Measurements from ENCODE around the gene PARP9. TPM values are rescaled to one million over a fixed set of nuclear protein-coding genes. Genes with fewer than 3 reads are reported as not detected.
A peak's percentile ranks its signal among the peaks of the same experiment; 100 is the strongest.
"Not testable (repeated sequence)": the region's sequence is repeated elsewhere in the genome, so short reads cannot be mapped to it uniquely, and the experiment has no call there.

Gene PARP9
- total RNA-seq, 2 donors from 2014 or later = 16.8 to 27.0 TPM

DNA sequence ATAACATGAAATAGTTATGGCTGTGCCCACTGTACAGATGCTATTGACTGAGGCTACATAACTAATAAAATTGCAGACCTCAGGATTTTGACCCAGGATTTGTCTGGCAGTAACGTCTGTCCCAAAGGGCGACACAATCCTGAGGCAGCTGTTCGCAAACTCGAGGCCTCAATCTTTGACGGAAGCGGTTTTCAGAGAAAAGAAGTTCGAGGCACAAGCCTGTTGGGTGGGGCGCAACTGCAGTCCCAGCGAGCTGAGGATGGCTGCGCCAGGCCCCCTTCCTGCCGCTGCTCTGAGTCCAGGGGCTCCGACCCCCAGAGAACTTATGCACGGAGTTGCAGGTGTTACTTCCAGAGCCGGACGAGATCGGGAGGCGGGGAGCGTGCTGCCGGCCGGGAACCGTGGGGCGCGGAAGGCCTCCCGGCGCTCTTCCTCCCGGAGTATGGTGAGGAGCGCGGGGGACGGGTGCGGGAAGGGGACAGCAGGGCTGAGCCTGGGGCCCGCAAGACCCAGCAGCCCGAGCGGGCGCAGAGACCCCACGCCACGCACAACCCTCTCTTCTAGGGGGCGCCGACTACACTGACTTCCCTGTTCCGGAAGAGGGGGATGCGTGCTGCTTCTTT, 13.4 kb upstream of the PARP9 start, which contains the start of gene PARP15:
Gene PARP15 (plus strand): TSS at position 242 of the 623 bp plus-strand sequence. CDS start 18 bp downstream, at position 260.
- ATAC-seq (peak; percentile 56 to 65), DNase-seq (peak; percentile 28)
- intact Hi-C loops (cut with DNase I) = no loop called here

DNA sequence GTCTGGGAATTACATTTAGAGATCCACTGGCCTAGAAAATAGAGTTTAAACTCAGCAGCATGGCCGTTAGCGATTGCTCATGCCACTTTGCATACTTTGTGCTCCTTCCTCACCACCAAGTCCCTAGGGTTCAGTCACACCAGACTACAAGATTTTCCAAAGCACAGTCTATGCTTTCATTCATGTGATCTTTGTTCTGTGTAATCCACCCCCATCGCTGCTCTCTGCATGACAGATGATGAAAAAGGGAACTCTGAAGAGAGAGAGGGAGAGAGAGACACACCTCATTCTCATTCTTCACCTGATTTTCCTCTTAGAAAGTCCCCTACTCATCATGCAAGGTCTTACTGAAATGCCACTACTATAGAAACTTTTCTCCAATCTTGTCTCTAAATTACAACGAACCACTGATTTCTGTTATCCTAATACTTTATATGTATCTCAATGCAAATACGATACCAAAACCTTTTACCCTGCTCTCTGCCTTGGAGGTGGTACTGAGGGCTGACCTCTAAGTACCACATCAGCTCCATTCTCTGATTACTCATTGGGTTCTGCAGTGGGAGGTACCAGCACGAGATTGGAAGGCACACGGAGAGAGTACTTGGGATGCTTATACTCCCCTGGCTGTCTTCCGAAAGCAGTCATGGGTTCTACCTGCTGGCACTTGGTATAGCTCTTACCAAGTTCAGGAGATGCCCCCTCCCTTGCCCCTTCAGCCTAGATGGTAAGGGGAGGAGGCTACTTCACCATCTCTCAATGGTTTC, 12.3 kb upstream of the PARP9 start:
- ATAC-seq = no peak
- intact Hi-C loops (cut with DNase I) = no loop called here
- no peak for DNase-seq

DNA sequence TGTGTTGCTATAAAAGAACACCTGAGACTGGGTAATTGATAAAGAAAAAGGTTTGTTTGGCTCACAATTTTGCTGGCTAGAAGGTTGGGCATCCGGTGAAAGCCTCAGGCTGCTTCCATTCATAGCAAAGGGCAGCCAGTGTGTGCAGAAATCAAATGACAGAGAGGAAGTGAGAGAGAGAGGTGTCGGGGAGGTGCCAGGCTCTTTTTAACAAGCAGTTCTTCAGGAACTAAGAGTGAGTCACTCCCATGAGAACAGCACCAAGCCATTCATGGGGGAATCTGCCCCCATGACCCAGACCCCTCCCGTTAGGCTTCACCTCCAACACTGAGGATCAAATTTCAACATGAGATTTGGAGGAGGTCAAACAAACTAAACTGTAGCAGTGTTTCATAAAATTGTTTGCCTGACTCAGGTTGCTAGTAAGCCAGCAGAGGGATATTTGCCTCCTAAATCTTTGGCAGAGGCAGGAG, 8.9 kb upstream of the PARP9 start:
- DNase-seq (peak; percentile 24), ATAC-seq (peak; percentile 25 to 84)
- intact Hi-C loops (cut with DNase I) = no loop called here

DNA sequence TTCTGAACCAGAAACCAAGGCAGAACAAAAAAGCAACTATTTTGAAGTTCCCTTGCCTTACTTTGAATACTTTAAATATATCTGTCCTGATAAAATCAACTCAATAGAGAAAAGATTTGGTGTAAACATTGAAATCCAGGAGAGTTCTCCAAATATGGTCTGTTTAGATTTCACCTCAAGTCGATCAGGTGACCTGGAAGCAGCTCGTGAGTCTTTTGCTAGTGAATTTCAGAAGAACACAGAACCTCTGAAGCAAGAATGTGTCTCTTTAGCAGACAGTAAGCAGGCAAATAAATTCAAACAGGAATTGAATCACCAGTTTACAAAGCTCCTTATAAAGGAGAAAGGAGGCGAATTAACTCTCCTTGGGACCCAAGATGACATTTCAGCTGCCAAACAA, 4.7 kb upstream of the PARP9 start:
- intact Hi-C loops (cut with DNase I) = no loop called here
- DNase-seq (no peak), ATAC-seq (no peak)

DNA sequence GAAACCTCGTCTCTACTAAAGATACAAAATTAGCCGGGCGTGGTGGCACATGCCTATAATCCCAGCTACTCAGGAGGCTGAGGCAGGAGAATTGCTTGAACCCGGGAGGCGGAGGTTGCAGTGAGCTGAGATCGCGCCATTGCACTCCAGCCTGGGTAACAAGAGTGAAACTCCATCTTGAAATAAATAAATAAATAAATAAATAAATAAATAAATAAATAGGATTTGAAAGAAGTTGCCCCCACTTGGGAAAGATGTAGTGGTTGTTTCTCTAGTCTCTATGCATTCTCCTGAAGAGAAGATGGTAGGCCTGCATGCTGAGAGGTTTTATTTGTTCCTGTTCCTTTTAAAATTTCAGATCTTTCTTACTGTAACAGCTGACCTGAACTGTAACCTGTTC, 4.0 kb upstream of the PARP9 start:
- intact Hi-C loops (cut with DNase I); DNase-seq; ATAC-seq: not testable (repeated sequence)

DNA sequence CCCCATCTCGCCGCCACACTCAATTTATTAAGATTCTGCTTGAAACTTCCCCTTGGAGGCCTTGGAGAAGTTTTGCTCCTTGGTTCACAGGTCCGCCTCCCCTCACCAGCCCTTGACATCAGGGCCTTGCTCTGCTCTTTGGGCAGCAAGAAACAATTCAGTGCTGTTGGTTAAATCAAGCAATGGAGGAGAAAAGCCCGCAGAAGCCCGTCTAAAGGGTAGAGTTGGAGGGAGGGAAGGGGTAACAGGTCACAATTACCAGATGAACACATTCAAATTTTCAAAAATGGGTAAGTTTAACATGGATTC, 429 bp downstream of the PARP9 start:
- no peak for DNase-seq
- peak; percentile 9 to 32 for ATAC-seq
- intact Hi-C loops (cut with DNase I) = loop anchor here in 1 of 2 donors (5.0 kb wide), 1 partner anchor 114 kb away; no protein-coding TSS in a partner anchor

DNA sequence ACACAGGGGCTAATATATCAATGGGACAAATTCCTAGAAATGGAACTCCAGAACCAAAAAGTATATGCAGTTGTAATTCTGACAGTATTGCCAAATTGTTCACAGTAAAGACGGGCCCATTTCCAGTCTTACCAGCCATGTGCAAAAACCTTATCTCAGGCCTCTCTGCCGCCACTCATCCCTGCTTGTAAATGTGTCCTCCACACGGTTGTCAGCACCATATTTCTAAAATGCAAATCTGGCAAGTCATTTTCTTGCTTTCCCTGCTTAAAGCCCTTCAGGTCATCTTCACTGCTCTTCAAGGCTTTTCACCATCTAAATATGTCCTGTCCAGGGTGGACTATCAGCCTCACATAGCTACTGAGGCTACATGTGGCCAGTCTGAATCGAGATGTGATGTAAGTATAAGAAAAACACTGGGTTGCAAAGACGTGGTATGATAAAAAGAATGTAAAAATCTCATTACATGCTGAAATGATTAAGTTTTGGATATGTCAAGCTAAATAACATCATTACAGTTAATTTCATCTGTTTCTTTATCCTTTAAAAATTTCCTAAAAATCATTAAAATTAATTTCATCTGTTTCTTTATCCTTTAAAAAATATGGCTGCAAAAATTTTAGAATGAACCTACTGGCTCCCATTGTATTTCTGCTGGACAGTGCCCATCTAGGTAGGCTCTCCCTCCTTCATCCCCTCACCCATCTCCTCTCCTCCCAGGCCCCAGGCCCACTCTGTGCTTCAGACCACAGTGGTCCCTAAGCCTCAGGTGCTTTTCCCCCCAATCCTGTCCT, 980 bp downstream of the PARP9 start:
- intact Hi-C loops (cut with DNase I) = loop anchor here in 1 of 2 donors (5.0 kb wide), 1 partner anchor 114 kb away; no protein-coding TSS in a partner anchor
- DNase-seq (no peak), ATAC-seq (no peak)

DNA sequence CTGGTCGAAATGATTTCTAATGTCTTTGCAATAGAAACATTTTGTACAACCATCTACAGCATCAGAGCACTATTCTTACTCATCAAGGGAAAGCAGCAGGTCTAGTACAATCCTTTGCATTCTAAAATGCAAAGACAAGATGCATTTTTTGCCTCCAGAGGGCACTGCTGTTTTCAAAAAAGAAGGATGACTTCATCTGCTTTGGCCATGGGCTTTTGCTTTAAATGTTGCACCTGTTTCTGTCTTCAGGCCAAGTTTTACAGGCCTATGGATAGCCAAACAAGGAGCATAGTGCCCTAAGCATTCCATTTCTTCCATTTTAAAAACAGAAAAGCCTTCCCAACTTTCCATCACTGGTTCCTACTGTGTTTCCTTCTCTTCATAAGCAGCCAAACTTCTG, 3.4 kb downstream of the PARP9 start:
- ATAC-seq (no peak), DNase-seq (no peak)
- intact Hi-C loops (cut with DNase I) = loop anchor here (2.0 to 5.0 kb wide), 2 partner anchors 117 to 118 kb away; no protein-coding TSS in a partner anchor

DNA sequence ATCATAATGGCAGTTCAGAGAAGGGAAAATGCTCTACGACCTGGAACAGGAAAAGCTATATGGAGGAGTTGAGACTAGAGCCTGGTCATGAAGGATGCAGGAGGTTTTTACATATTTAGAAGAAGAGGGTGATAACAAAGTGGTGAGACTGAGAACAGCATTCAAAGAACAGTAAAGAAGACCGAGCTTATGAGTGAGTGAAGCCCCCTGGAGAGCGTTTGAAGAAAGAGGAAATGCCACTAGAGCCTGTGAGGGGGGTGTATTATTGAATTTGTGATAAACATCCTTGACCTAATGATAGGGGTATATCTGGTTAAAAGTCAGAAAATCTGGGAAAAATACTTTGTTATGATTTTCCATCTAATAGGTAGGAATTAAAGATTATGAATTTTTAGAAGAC, 4.2 kb downstream of the PARP9 start:
- DNase-seq (no peak), ATAC-seq (no peak)
- intact Hi-C loops (cut with DNase I) = loop anchor here (2.0 to 5.0 kb wide), 2 partner anchors 117 to 119 kb away; no protein-coding TSS in a partner anchor

DNA sequence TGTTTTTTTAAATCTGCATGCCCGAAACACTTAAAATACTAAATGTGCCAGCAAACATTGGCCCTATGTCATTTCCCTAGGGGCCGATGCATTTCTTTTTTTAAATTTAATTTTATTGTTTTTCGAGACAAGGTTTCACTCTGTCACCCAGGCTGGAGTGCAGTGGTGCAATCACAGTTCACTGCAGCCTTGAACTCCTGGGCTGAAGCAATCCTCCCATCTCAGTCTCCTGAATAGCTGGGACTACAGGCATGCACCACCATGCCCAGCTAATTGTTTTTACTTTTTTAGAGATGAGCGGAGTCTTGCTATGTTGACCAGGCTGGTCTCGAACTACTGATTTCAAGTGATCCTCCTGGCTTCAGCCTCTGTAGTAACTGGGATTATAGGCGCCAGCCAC, 5.5 kb downstream of the PARP9 start:
- intact Hi-C loops (cut with DNase I) = no loop called here
- ATAC-seq = no peak

DNA sequence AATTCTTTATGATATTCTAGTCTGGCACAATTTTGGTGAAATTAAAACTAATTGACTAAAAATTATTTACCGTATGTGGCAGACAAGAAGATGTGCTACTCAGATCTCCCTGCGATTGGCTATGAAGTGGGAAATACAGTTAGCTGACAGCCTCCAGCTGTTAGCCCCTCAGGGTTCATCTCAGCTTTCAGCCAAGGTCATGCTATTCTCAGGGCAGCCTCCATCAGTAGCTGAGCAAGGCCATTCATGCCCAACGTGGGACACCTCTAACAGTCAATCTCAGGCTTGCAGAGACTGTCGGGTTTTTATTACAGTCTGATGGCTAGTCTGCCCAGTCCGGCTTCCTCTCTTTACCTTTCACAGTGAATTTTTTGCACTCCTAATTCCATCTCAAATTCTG, 6.7 kb downstream of the PARP9 start:
- intact Hi-C loops (cut with DNase I) = no loop called here
- no peak for ATAC-seq
- DNase-seq = no peak

More for the DNA sequence above, 5.5 kb downstream of the PARP9 start:
- DNase-seq = no peak

DNA sequence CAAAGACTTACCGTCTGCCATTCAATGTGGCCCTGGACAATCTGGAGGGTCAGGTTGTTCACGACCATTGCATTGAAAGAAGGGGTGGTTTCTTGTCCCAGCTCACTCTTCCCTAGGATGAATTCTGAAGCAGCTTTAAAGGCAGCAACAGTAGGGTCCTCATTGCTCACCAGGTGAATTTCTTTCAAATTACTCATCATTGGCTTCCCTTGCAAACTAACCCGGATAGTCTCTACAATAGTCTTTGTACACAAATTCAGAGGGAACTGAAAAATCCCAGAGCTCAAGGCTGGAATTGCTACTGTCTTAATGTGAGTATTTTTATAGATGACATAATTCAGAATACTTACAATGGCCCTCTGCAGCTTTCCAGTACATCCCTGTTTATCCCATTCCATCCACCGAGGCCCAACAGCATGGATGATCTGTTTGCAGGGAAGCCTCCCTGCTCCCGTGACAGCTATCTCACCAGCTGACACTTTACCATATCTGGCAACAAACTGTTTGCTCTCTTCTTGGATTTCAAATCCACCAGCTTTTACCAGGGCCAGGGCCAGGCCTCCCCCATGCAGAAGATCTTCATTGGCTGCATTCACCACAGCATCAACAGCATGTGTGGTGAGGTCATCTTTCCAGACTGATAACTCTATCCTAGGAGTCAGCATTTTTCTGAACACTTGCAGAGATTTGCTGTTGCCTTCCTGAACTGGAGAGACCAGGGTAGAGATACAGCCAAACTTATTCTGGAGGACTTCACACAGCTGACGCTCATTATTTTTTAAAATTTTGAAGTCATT, 8.6 kb downstream of the PARP9 start:
- intact Hi-C loops (cut with DNase I) = no loop called here
- no peak for DNase-seq
- peak; percentile 86 to 91 for ATAC-seq

DNA sequence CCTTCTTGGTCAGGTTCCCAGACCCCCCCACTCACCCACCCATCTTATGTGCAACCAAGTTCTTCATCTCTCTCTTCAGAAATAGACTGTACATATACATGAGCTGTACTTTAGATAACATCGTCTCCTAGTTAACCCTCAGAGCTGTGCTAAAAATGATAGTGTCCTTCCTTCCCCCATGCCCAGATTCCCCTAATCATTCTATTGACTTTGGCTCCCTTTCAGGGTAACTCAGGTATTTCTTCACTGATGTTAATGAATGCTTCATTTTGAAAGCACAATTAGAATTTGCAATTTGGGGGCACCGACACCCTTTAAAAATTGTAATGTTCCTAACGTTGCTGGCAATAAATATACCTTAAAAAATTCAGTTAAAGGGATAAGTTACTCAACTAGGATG, 10.9 kb downstream of the PARP9 start:
- ATAC-seq (no peak), DNase-seq (no peak)
- intact Hi-C loops (cut with DNase I) = no loop called here

DNA sequence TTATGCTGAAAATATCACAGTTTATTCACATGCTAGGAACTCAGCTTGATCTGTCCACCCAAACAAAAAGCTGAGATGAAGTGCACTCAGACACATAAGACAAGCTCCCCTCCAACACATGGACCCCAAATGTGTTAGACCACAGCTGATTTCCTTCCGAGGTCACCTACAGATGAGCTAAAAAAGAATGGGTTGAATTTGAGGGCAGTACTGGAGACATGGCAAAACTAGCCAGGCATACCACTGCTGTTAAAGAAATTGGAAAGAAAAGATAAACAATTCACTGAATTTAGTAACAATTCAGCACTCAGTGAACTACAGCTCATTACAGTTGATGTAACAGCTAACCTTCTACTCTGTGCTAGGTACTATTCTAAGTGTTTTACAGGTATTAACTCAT, 15.5 kb downstream of the PARP9 start:
- no peak for DNase-seq
- intact Hi-C loops (cut with DNase I) = no loop called here
- ATAC-seq = no peak

DNA sequence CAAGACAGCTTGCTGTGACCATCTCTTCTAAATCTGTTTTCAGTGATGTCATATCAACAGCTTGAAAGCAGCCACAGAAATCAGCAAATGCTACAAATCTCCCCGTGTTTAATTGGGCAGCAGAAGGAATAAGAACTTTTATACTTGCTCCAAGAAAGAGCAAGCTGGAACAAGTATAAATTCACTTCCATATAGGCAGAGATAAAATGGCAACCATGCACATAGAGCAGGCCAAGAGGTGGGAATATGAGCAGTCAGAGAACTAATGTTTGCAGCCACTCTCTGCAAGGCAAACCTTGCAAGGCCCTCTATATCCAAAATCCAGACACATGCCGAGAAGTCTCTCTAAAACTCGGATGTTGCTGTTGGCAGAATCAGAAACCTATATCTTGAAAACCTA, 16.0 kb downstream of the PARP9 start:
- DNase-seq (no peak), ATAC-seq (no peak)
- intact Hi-C loops (cut with DNase I) = no loop called here

DNA sequence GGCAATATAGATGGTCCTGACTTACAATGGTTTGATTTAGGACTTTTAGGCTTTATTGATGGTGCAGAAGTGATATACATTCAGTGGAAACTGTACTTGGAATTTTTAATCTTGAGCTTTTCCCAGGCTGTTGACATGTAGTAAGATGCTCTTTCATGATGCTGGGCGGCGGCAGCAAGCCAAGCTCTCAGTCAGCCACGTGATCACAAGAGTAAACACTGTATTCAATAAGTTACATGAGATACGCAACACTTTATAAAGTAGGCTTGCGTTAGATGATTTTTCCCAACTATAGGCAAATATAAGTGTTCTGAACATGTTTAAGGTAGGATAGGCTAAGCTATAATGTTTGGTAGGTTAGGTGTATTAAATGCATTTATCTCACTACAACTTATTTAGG, 17.9 kb downstream of the PARP9 start:
- DNase-seq = no peak

DNA sequence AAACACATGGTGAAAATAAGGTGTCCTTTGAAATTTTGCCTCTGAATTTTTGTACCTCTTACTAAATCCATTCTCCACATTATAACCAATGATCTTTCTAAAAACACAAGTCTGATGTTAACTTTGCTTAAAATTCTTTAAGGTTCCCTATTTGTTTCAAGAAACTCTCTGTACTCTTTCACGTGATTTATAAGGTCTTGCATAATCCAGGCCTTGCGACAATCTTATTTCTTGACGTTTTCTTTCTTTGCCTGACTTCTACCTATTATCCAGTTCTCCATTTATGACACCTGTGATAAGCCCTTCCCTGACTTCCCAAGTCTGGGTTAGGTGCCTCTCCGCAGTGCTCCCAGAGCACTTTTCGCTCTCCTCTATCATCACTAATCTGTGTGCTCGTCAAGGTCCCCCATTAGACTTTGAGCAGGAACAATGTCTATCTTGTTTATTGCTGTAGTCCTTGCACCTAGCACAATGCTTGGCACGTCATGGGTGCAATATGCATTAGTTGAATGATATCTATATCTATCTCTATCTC, 25.1 kb downstream of the PARP9 start:
- no peak for DNase-seq
- intact Hi-C loops (cut with DNase I) = no loop called here
- no peak for ATAC-seq

More for the DNA sequence above, 17.9 kb downstream of the PARP9 start:
- ATAC-seq = no peak
- intact Hi-C loops (cut with DNase I) = no loop called here

DNA sequence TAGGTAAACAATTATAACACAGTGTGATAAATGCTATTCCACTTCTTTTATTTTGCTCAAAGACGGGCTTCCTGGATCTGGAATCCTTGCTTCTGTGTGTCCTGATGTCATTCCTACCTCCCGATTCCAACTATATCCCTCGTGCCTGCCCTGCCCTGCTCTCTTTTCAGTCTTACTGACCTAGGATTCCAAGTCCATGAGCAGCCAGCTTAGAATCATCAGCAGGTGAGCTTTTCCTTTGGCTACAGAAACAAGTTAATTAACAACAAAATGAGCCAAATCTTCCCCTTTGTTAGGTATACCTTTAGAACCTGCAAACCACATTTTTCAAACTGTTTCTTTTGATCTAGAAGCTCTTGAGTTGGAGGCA, 27.5 kb downstream of the PARP9 start:
- ATAC-seq (no peak), DNase-seq (no peak)
- intact Hi-C loops (cut with DNase I) = no loop called here

All from left cardiac atrium (tissue), 4 donors.